Left ventricle myocardium inferior (tissue), 1 donor: Measurements from ENCODE around the gene ORC4. TPM values are rescaled to one million over a fixed set of nuclear protein-coding genes. Genes with fewer than 3 reads are reported as not detected.

Experiments used
- DNase-seq: peaks from one replicate; pipeline ENCODE4 v3.0.0-alpha.2; 2020
- H3K27ac ChIP-seq: fragments of 200-600 bp; replicated peaks from 2 replicates; pipeline ENCODE4 v1.8.0; 2021
- H3K27me3 ChIP-seq: fragments of 200-600 bp; 2 replicates; pipeline ENCODE4 v1.8.0; 2021; ENCODE audit warnings: low read depth
- H3K36me3 ChIP-seq: fragments of 200-600 bp; 2 replicates; pipeline ENCODE4 v1.8.0; 2021
- H3K4me1 ChIP-seq: fragments of 200-600 bp; 2 replicates; pipeline ENCODE4 v1.8.0; 2021
- H3K4me3 ChIP-seq: fragments of 200-600 bp; 2 replicates; pipeline ENCODE4 v1.8.0; 2021; ENCODE audit warnings: mild to moderate bottlenecking, moderate library complexity
- H3K9me3 ChIP-seq: fragments of 200-600 bp; replicated peaks from 2 replicates; pipeline ENCODE4 v1.8.0; 2021
- CTCF ChIP-seq: fragments of 200-600 bp; IDR thresholded peaks from 2 replicates; pipeline ENCODE4 v1.8.0; 2021; ENCODE audit warnings: antibody characterized with exemption, mild to moderate bottlenecking, borderline replicate concordance
- intact Hi-C: fragments of 100-400 bp; cut with micrococcal nuclease; formaldehyde crosslinking; loops from one replicate; pipeline ENCODE4 v1.11.0; 2022
- total RNA-seq: library from RNA; stranded (reverse); fragmentation: NEBNext Ultra II Directional; extraction: Animal tissue kit (Norgen Biotek cat#: 25700); gene quantifications from one replicate; pipeline ENCODE4 v1.2.1, GENCODE V29; 2021
- donor health status: DM: no; HTN: yes; CAD: no; lungs with severe emphysema.

The ORC4 gene
- total RNA-seq, 1 donor from 2014 or later: 45.8 TPM

- no peaks in the 10 kb centered on the region for H3K9me3 ChIP-seq
- intact Hi-C loops: no loop called here
- no peak for DNase-seq
- H3K4me1 ChIP-seq: peaks cover 71% of the 10 kb centered on the region
- no peak for TF ChIP-seq CTCF
- H3K36me3 ChIP-seq: no peaks in the 10 kb centered on the region
- no peak overlapping the region for H3K4me3 ChIP-seq
- no peak overlapping the region for H3K27ac ChIP-seq
- no peaks in the 10 kb centered on the region for H3K27me3 ChIP-seq
Measured at GRCh38 chr2:147884830-147885229, 135.7 kb downstream of the ORC4 start.

GRCh38 chr2:147882631-147883030, 137.9 kb downstream of the ORC4 start:
- H3K27ac ChIP-seq: no peak overlapping the region
- no peak overlapping the region for H3K4me3 ChIP-seq
- H3K9me3 ChIP-seq: no peaks in the 10 kb centered on the region
- no peaks in the 10 kb centered on the region for H3K36me3 ChIP-seq
- no peak for TF ChIP-seq CTCF
- H3K27me3 ChIP-seq: no peaks in the 10 kb centered on the region
- DNase-seq: no peak
- peaks cover 62% of the 10 kb centered on the region for H3K4me1 ChIP-seq
- intact Hi-C loops: no loop called here

Other genes with a start within 250 kb of the ORC4 start
- 11.1 TPM for gene ACVR2A, start 175.7 kb downstream of the ORC4 start, total RNA-seq
- gene MBD5, start 354 bp upstream of the ORC4 start, total RNA-seq: 21.9 TPM